Measurements from ENCODE around the gene BTN3A1.

- TF ChIP-seq CTCF (IDR thresholded peaks at IDR 0.05) (no peak), EZH2 (IDR thresholded peaks at IDR 0.05) (no peak), EZH2phosphoT487 (IDR thresholded peaks at IDR 0.05) (no peak)
Observed at GRCh38 chr6:26383624-26384417, 18.3 kb upstream of the BTN3A1 start.
